H1 (cell line): ENCODE data around the gene ARL6IP4.

Source experiments
- CEBPB ChIP-seq: IDR thresholded peaks from 2 replicates; pipeline ENCODE4 v1.6.1; 2012; ENCODE audit warnings: low read depth, low read length
- CHD1 ChIP-seq: IDR thresholded peaks from 2 replicates; pipeline ENCODE4 v1.6.1; 2012; ENCODE audit warnings: low read depth, low read length, improper control_type of control experiment
- EZH2 ChIP-seq: fragments of 200-600 bp; sonication (generic); IDR thresholded peaks from 2 replicates; pipeline ENCODE4 v1.7.1; 2012; ENCODE audit warnings: low read depth, mild to moderate bottlenecking, moderate library complexity, low read length, inconsistent platforms; ENCODE audit not compliant: severe bottlenecking
- FOSL1 ChIP-seq: IDR thresholded peaks from 2 replicates; pipeline ENCODE4 v1.6.1; 2011; ENCODE audit warnings: mild to moderate bottlenecking, low read depth, low read length, moderate library complexity; ENCODE audit not compliant: insufficient read depth
- GABPA ChIP-seq: IDR thresholded peaks from 2 replicates; pipeline ENCODE4 v1.6.1; 2011; ENCODE audit warnings: mild to moderate bottlenecking, low read length, moderate library complexity, borderline replicate concordance; ENCODE audit not compliant: insufficient read depth
- JUND ChIP-seq: IDR thresholded peaks from 2 replicates; pipeline ENCODE4 v1.6.1; 2011; ENCODE audit warnings: mild to moderate bottlenecking, improper control_type of control experiment, low read length
- NANOG ChIP-seq: IDR thresholded peaks from 2 replicates; pipeline ENCODE4 v1.6.1; 2011; ENCODE audit warnings: low read length, low read depth, mild to moderate bottlenecking, inconsistent platforms; ENCODE audit not compliant: insufficient read depth, poor library complexity, severe bottlenecking
- POLR2A ChIP-seq, 2 experiments: IDR thresholded peaks; 1 replicate in 1 of 2; 2 replicates in 1 of 2; pipeline ENCODE4 v1.6.1; 2011; ENCODE audit warnings: low read depth in 2 of 2, low read length in 2 of 2, mild to moderate bottlenecking in 2 of 2; ENCODE audit errors: control extremely low read depth in 1 of 2
- POLR2AphosphoS5 ChIP-seq: IDR thresholded peaks from 2 replicates; pipeline ENCODE4 v1.6.1; 2011; ENCODE audit warnings: low read depth, low read length
- RAD21 ChIP-seq, 2 experiments: IDR thresholded peaks in 1 of 2; conservative IDR thresholded peaks in 1 of 2; 2 replicates each; pipeline ENCODE4 v1.6.1; 2011; ENCODE audit warnings: low read depth in 2 of 2, low read length in 2 of 2, improper control_type of control experiment in 1 of 2, inconsistent platforms in 1 of 2, mild to moderate bottlenecking in 1 of 2, moderate library complexity in 1 of 2
- RFX5 ChIP-seq: IDR thresholded peaks from 2 replicates; pipeline ENCODE4 v1.6.1; 2011; ENCODE audit warnings: low read depth, low read length, improper control_type of control experiment, borderline replicate concordance
- SIN3A ChIP-seq, 2 experiments: IDR thresholded peaks in 1 of 2; conservative IDR thresholded peaks in 1 of 2; 2 replicates each; pipeline ENCODE4 v1.6.1; 2011 to 2012; ENCODE audit warnings: low read length in 2 of 2, improper control_type of control experiment in 1 of 2, low read depth in 1 of 2, mild to moderate bottlenecking in 1 of 2
- TF ChIP-seq, protein P1 (sequence below), 3 experiments: IDR thresholded peaks; 1 replicate in 2 of 3; 2 replicates in 1 of 3; pipeline versions ENCODE4 v1.5.1 to v1.6.1; 2011; ENCODE audit warnings: low read length in 3 of 3, mild to moderate bottlenecking in 3 of 3, inconsistent platforms in 2 of 3, low read depth in 1 of 3, moderate library complexity in 1 of 3; ENCODE audit not compliant: insufficient read depth in 1 of 3; ENCODE audit errors: control extremely low read depth in 1 of 3

DNA sequence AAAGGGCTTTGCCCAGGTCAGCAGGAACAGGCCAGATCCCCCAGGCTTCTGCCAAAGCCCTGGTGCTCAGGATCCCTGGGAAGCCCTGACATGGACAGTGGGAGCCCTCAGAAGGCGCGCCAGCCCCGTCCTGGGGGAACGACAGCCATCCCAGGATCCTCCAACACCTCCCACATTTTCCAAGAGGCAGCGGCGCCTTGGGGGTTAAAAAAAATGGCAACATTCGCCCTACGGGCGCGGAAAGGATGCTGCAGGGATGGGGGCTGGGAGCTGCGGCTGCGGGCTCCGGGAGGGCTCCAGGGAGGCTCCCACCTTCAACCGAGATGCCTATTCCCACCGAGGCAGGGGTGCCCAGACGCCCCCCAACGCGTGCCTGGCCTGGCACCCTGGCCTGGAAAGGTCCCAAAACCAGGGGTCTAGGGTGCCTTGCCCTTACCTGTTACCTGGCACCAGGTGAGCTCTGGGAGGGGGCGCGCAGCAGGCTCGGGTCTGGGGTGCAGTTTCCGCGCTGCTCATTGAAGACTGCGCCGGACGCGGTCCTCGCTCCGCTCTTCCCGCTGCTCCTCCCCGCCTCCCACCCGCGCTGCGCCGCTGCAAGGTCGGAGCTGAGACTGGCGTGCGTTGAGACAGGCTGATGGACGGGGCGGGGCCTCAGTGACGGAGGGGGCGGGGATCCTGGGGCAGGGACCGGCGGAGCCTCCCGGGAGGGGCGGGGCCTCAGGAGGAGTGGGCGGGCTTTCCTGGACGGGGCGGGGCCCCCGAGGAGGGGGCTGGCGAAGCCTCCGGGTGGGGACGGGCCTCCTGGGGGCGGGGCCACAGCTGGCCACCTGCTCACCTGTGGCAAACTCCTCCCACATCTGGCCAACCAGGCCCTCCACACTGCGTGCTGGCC lies 14.4 kb upstream of the ARL6IP4 start, which contains the start of gene ABCB9:
- TF ChIP-seq SIN3A (conservative IDR thresholded peaks at IDR 0.05 in 1 of 2, IDR thresholded peaks at IDR 0.05 in 1 of 2; ENCODE audit: low read depth in 1 of 2, low read length in 2 of 2) (no peak; a peak in 1 of 4 replicates), FOSL1 (no peak), CEBPB (no peak), GABPA (no peak), NANOG (no peak), POLR2A (IDR thresholded peaks at IDR 0.05; ENCODE audit: control extremely low read depth in 1 of 2, low read depth in 2 of 2, low read length in 2 of 2) (no peak), JUND (no peak), CHD1 (no peak), RFX5 (no peak), POLR2AphosphoS5 (no peak), RAD21 (IDR thresholded peaks at IDR 0.05 in 1 of 2, conservative IDR thresholded peaks at IDR 0.05 in 1 of 2; ENCODE audit: low read depth in 2 of 2, low read length in 2 of 2) (no peak), EZH2 (no peak)
- TF ChIP-seq, protein P1, sequence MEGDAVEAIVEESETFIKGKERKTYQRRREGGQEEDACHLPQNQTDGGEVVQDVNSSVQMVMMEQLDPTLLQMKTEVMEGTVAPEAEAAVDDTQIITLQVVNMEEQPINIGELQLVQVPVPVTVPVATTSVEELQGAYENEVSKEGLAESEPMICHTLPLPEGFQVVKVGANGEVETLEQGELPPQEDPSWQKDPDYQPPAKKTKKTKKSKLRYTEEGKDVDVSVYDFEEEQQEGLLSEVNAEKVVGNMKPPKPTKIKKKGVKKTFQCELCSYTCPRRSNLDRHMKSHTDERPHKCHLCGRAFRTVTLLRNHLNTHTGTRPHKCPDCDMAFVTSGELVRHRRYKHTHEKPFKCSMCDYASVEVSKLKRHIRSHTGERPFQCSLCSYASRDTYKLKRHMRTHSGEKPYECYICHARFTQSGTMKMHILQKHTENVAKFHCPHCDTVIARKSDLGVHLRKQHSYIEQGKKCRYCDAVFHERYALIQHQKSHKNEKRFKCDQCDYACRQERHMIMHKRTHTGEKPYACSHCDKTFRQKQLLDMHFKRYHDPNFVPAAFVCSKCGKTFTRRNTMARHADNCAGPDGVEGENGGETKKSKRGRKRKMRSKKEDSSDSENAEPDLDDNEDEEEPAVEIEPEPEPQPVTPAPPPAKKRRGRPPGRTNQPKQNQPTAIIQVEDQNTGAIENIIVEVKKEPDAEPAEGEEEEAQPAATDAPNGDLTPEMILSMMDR (IDR thresholded peaks at IDR 0.05; ENCODE audit: control extremely low read depth in 1 of 3, insufficient read depth in 1 of 3, low read depth in 1 of 3, low read length in 3 of 3) = no peak
